GM18519 (cell line): ENCODE measurements around the gene SLC35D3.
"Not testable (repeated sequence)": the region's sequence is repeated elsewhere in the genome, so short reads cannot be mapped to it uniquely, and the experiment has no call there.

Source experiments
- ATAC-seq: cut with Tn5 transposase; IDR thresholded peaks from one replicate; pipeline ENCODE4 v1.9.1; 2021; ENCODE audit warnings: mild to moderate bottlenecking, moderate library complexity; ENCODE audit not compliant: unreplicated experiment, low FRiP score

The SLC35D3 gene

GRCh38 chr6:136922685-136923006, 545 bp downstream of the SLC35D3 start:
- ATAC-seq: no peak

GRCh38 chr6:136923116-136923953, 1.2 kb downstream of the SLC35D3 start:
- ATAC-seq: no peak

GRCh38 chr6:136923954-136924673, 2.0 kb downstream of the SLC35D3 start:
- ATAC-seq: no peak

- no peak for ATAC-seq
Measured at GRCh38 chr6:136926383-136926782, 4.3 kb downstream of the SLC35D3 start.

GRCh38 chr6:136927292-136927691, 5.2 kb downstream of the SLC35D3 start:
- no peak for ATAC-seq

GRCh38 chr6:136930528-136930927, 8.4 kb downstream of the SLC35D3 start:
- ATAC-seq: no peak

- no peak for ATAC-seq
Measured at GRCh38 chr6:136932599-136932998, 10.5 kb downstream of the SLC35D3 start.

- ATAC-seq: no peak
Measured at GRCh38 chr6:136945072-136945471, 23.0 kb downstream of the SLC35D3 start.

GRCh38 chr6:136945711-136946121, 23.6 kb downstream of the SLC35D3 start:
- ATAC-seq: no peak

GRCh38 chr6:136947037-136947436, 24.9 kb downstream of the SLC35D3 start:
- ATAC-seq: no peak

- ATAC-seq: not testable (repeated sequence)
Measured at GRCh38 chr6:136949957-136950356, 27.9 kb downstream of the SLC35D3 start.

- no peak for ATAC-seq
Measured at GRCh38 chr6:136950436-136951126, 28.5 kb downstream of the SLC35D3 start.

- ATAC-seq: no peak
Measured at GRCh38 chr6:136952714-136953260, 30.7 kb downstream of the SLC35D3 start.

GRCh38 chr6:136955123-136955522, 33.0 kb downstream of the SLC35D3 start:
- no peak for ATAC-seq

GRCh38 chr6:136956590-136957544, 34.8 kb downstream of the SLC35D3 start:
- ATAC-seq: no peak

GRCh38 chr6:136958168-136958567, 36.1 kb downstream of the SLC35D3 start:
- no peak for ATAC-seq

GRCh38 chr6:136959471-136959891, 37.4 kb downstream of the SLC35D3 start:
- ATAC-seq: no peak

- ATAC-seq: not testable (repeated sequence)
Measured at GRCh38 chr6:136959935-136960334, 37.8 kb downstream of the SLC35D3 start.

GRCh38 chr6:136960781-136961180, 38.7 kb downstream of the SLC35D3 start:
- no peak for ATAC-seq

GRCh38 chr6:136961848-136962247, 39.7 kb downstream of the SLC35D3 start:
- no peak for ATAC-seq
